CD4-positive, alpha-beta memory T cell (primary cell): ENCODE data around the gene RYR3. TPM values are rescaled to one million over a fixed set of nuclear protein-coding genes. Genes with fewer than 3 reads are reported as not detected.

Experiments used
- CTCF ChIA-PET: fragments of 350-600 bp; sonication (Branson Sonifier 250); formaldehyde crosslinking; loops from one replicate; lab custom pipeline; 2021; ENCODE audit warnings: inconsistent platforms; ENCODE audit not compliant: partially characterized antibody; lab: Charles Lee
- POLR2A ChIA-PET: fragments of 350-600 bp; sonication (Branson Sonifier 250); formaldehyde crosslinking; loops from one replicate; lab custom pipeline; 2021; ENCODE audit not compliant: partially characterized antibody; lab: Charles Lee
- DNase-seq, 5 donors: peaks; one replicate each; pipeline versions ENCODE4 v3.0.0 to v3.0.0-alpha.2; 2020 to 2022; ENCODE audit warnings: mixed read lengths in 1 of 5
- H3K27ac ChIP-seq: one replicate; pipeline ENCODE4 v1.7.0; 2013; ENCODE audit warnings: low read depth, low read length
- H3K27me3 ChIP-seq: 2 replicates; pipeline ENCODE4 v1.7.0; 2013; ENCODE audit warnings: mild to moderate bottlenecking, low read length, moderate library complexity; ENCODE audit not compliant: insufficient read depth
- H3K36me3 ChIP-seq: 2 replicates; pipeline ENCODE4 v1.7.0; 2013; ENCODE audit warnings: mild to moderate bottlenecking, low read length, moderate library complexity; ENCODE audit not compliant: insufficient read depth
- H3K4me1 ChIP-seq: 2 replicates; pipeline ENCODE4 v1.7.0; 2013; ENCODE audit warnings: mild to moderate bottlenecking, low read length, moderate library complexity; ENCODE audit not compliant: insufficient read depth
- H3K4me3 ChIP-seq, 2 donors: one replicate each; pipeline ENCODE4 v1.7.0; 2013; ENCODE audit warnings: low read length in 2 of 2, mild to moderate bottlenecking in 1 of 2
- H3K9me3 ChIP-seq, 2 donors: one replicate each; pipeline ENCODE4 v1.7.0; 2013; ENCODE audit warnings: low read length in 2 of 2, control low read depth in 1 of 2; ENCODE audit not compliant: control insufficient read depth in 1 of 2
- H3K27ac Mint-ChIP-seq, 7 donors: one replicate each; pipeline ENCODE4 v1.8.0; 2020 to 2021; ENCODE audit warnings: mixed read lengths in 7 of 7, mild to moderate bottlenecking in 6 of 7, inconsistent platforms in 3 of 7, moderate library complexity in 3 of 7
- H3K27me3 Mint-ChIP-seq, 2 donors: one replicate each; pipeline ENCODE4 v1.8.0; 2020 to 2021; ENCODE audit warnings: mixed read lengths in 2 of 2
- H3K36me3 Mint-ChIP-seq, 2 donors: one replicate each; pipeline ENCODE4 v1.8.0; 2020 to 2021; ENCODE audit warnings: mixed read lengths in 2 of 2, inconsistent platforms in 1 of 2, mild to moderate bottlenecking in 1 of 2
- H3K4me1 Mint-ChIP-seq, 4 donors: one replicate each; pipeline ENCODE4 v1.8.0; 2020 to 2021; ENCODE audit warnings: mixed read lengths in 4 of 4, mild to moderate bottlenecking in 1 of 4
- H3K4me3 Mint-ChIP-seq, 8 donors: one replicate each; pipeline ENCODE4 v1.8.0; 2020 to 2021; ENCODE audit warnings: mixed read lengths in 8 of 8, mild to moderate bottlenecking in 7 of 8, moderate library complexity in 6 of 8, inconsistent platforms in 3 of 8
- H3K9me3 Mint-ChIP-seq, 8 donors: one replicate each; pipeline ENCODE4 v1.8.0; 2020 to 2021; ENCODE audit warnings: mixed read lengths in 8 of 8, mild to moderate bottlenecking in 5 of 8, inconsistent platforms in 3 of 8, moderate library complexity in 1 of 8
- intact Hi-C: fragments of 100-400 bp; cut with micrococcal nuclease; formaldehyde crosslinking; loops from one replicate; pipeline ENCODE4 v1.15.1; 2023
- polyA plus RNA-seq, 2 donors: library from polyadenylated mRNA; unstranded; fragments of 300-500 nt; fragmentation: Illumina TruSeq; gene quantifications; one replicate each; pipeline ENCODE4 v1.2.3, GENCODE V29; 2021
- total RNA-seq, 2 experiments: library from RNA; stranded (reverse); gene quantifications; one replicate each; pipeline ENCODE4 v1.2.3, GENCODE V29; 2021

Gene RYR3
- total and polyA plus RNA-seq, 4 experiments from 2014 or later = 0.11 TPM; not detected in 3

- H3K4me3 Mint-ChIP-seq = no peak overlapping the region
- no peak for DNase-seq
- intact Hi-C loops = no loop called here
- H3K27me3 Mint-ChIP-seq = no peaks in the 10 kb centered on the region
- H3K9me3 Mint-ChIP-seq = no peaks in the 10 kb centered on the region
- no peak overlapping the region for H3K27ac Mint-ChIP-seq
- H3K4me1 Mint-ChIP-seq = no peaks in the 10 kb centered on the region
- Histone ChIP-seq H3K9me3 (no peaks in the 10 kb centered on the region), H3K27ac (no peak overlapping the region), H3K27me3 (no peaks in the 10 kb centered on the region), H3K4me1 (no peaks in the 10 kb centered on the region), H3K36me3 (no peaks in the 10 kb centered on the region), H3K4me3 (no peak overlapping the region)
- ChIA-PET CTCF (no interaction called here), POLR2A (no interaction called here)
- no peaks in the 10 kb centered on the region for H3K36me3 Mint-ChIP-seq
These were observed 207.2 kb downstream of the RYR3 start for GRCh38 chr15:33517944-33518343.

GRCh38 chr15:33518421-33518820, 207.7 kb downstream of the RYR3 start:
- Mint-ChIP-seq H3K27me3 (no peaks in the 10 kb centered on the region), H3K27ac (no peak overlapping the region), H3K4me1 (no peaks in the 10 kb centered on the region), H3K36me3 (no peaks in the 10 kb centered on the region), H3K9me3 (peaks cover 0 to 3% (median 0%) of the 10 kb centered on the region in 8 donors), H3K4me3 (no peak overlapping the region)
- ChIA-PET POLR2A (no interaction called here), CTCF (no interaction called here)
- intact Hi-C loops = no loop called here
- H3K9me3 ChIP-seq = no peaks in the 10 kb centered on the region
- H3K27ac ChIP-seq = no peak overlapping the region
- no peaks in the 10 kb centered on the region for H3K36me3 ChIP-seq
- H3K4me1 ChIP-seq = no peaks in the 10 kb centered on the region
- no peak for DNase-seq
- no peak overlapping the region for H3K4me3 ChIP-seq
- no peaks in the 10 kb centered on the region for H3K27me3 ChIP-seq

- no peak overlapping the region for H3K4me3 ChIP-seq
- no peaks in the 10 kb centered on the region for H3K27me3 Mint-ChIP-seq
These were observed 213.5 kb downstream of the RYR3 start for GRCh38 chr15:33524274-33524673.

GRCh38 chr15:33526532-33526931, 215.8 kb downstream of the RYR3 start:
- ChIA-PET CTCF (no interaction called here), POLR2A (no interaction called here)
- Mint-ChIP-seq H3K36me3 (no peaks in the 10 kb centered on the region), H3K4me1 (no peaks in the 10 kb centered on the region), H3K27me3 (no peaks in the 10 kb centered on the region), H3K9me3 (peaks cover 0 to 7% (median 0%) of the 10 kb centered on the region in 8 donors), H3K27ac (no peak overlapping the region), H3K4me3 (no peak overlapping the region)
- Histone ChIP-seq H3K27ac (no peak overlapping the region), H3K9me3 (no peaks in the 10 kb centered on the region), H3K27me3 (no peaks in the 10 kb centered on the region), H3K4me1 (no peaks in the 10 kb centered on the region), H3K36me3 (no peaks in the 10 kb centered on the region), H3K4me3 (no peak overlapping the region)
- DNase-seq = no peak
- intact Hi-C loops = no loop called here

More at GRCh38 chr15:33524274-33524673, 213.5 kb downstream of the RYR3 start:
- intact Hi-C loops = no loop called here
- Mint-ChIP-seq H3K4me3 (no peak overlapping the region), H3K36me3 (no peaks in the 10 kb centered on the region), H3K27ac (no peak overlapping the region), H3K4me1 (no peaks in the 10 kb centered on the region), H3K9me3 (peaks cover 0 to 7% (median 0%) of the 10 kb centered on the region in 8 donors)
- no peaks in the 10 kb centered on the region for H3K9me3 ChIP-seq
- CTCF ChIA-PET = no interaction called here
- no peak for DNase-seq
- H3K27ac ChIP-seq = no peak overlapping the region
- H3K27me3 ChIP-seq = no peaks in the 10 kb centered on the region
- H3K36me3 ChIP-seq = no peaks in the 10 kb centered on the region
- POLR2A ChIA-PET = no interaction called here
- H3K4me1 ChIP-seq = no peaks in the 10 kb centered on the region

GRCh38 chr15:33533197-33533596, 222.4 kb downstream of the RYR3 start:
- CTCF ChIA-PET = no interaction called here
- Mint-ChIP-seq H3K9me3 (peaks cover 0 to 2% (median 0%) of the 10 kb centered on the region in 8 donors), H3K27me3 (peaks cover 0 to 3% of the 10 kb centered on the region in 2 donors), H3K27ac (no peak overlapping the region), H3K4me3 (no peak overlapping the region), H3K4me1 (no peaks in the 10 kb centered on the region), H3K36me3 (no peaks in the 10 kb centered on the region)
- POLR2A ChIA-PET = no interaction called here
- Histone ChIP-seq H3K36me3 (no peaks in the 10 kb centered on the region), H3K4me1 (no peaks in the 10 kb centered on the region), H3K4me3 (no peak overlapping the region), H3K27me3 (no peaks in the 10 kb centered on the region), H3K27ac (no peak overlapping the region), H3K9me3 (no peaks in the 10 kb centered on the region)
- DNase-seq = no peak
- intact Hi-C loops = no loop called here

- H3K4me1 Mint-ChIP-seq = no peaks in the 10 kb centered on the region
- H3K4me3 ChIP-seq = no peak overlapping the region
- H3K27me3 ChIP-seq = no peaks in the 10 kb centered on the region
- ChIA-PET CTCF (no interaction called here), POLR2A (no interaction called here)
- no peaks in the 10 kb centered on the region for H3K9me3 ChIP-seq
- H3K4me1 ChIP-seq = no peaks in the 10 kb centered on the region
- no peak for DNase-seq
- H3K27ac Mint-ChIP-seq = no peak overlapping the region
- no peak overlapping the region for H3K4me3 Mint-ChIP-seq
- no peaks in the 10 kb centered on the region for H3K36me3 ChIP-seq
- H3K36me3 Mint-ChIP-seq = no peaks in the 10 kb centered on the region
- no peak overlapping the region for H3K27ac ChIP-seq
- H3K27me3 Mint-ChIP-seq = peaks cover 0 to 3% of the 10 kb centered on the region in 2 donors
- H3K9me3 Mint-ChIP-seq = peaks cover 0 to 2% (median 0%) of the 10 kb centered on the region in 8 donors
- intact Hi-C loops = no loop called here
These were observed 223.9 kb downstream of the RYR3 start for GRCh38 chr15:33534642-33535041.

GRCh38 chr15:33535135-33535534, 224.4 kb downstream of the RYR3 start:
- Mint-ChIP-seq H3K27me3 (peaks cover 0 to 3% of the 10 kb centered on the region in 2 donors), H3K9me3 (no peaks in the 10 kb centered on the region), H3K4me3 (no peak overlapping the region), H3K27ac (no peak overlapping the region), H3K36me3 (no peaks in the 10 kb centered on the region), H3K4me1 (no peaks in the 10 kb centered on the region)
- Histone ChIP-seq H3K4me3 (no peak overlapping the region), H3K9me3 (no peaks in the 10 kb centered on the region), H3K27me3 (no peaks in the 10 kb centered on the region), H3K36me3 (no peaks in the 10 kb centered on the region), H3K27ac (no peak overlapping the region), H3K4me1 (no peaks in the 10 kb centered on the region)
- DNase-seq = no peak
- CTCF ChIA-PET = no interaction called here
- POLR2A ChIA-PET = no interaction called here
- intact Hi-C loops = no loop called here
